GM21423 (cell line): ENCODE measurements around the gene ZNF837.
A peak's percentile ranks its signal among the peaks of the same experiment; 100 is the strongest.
"Not testable (repeated sequence)": the region's sequence is repeated elsewhere in the genome, so short reads cannot be mapped to it uniquely, and the experiment has no call there.

ENCODE experiments used
- ATAC-seq: cut with Tn5 transposase; IDR thresholded peaks from one replicate; pipeline ENCODE4 v1.9.1; 2021; ENCODE audit warnings: mild to moderate bottlenecking, moderate library complexity; ENCODE audit not compliant: unreplicated experiment

Gene ZNF837

DNA sequence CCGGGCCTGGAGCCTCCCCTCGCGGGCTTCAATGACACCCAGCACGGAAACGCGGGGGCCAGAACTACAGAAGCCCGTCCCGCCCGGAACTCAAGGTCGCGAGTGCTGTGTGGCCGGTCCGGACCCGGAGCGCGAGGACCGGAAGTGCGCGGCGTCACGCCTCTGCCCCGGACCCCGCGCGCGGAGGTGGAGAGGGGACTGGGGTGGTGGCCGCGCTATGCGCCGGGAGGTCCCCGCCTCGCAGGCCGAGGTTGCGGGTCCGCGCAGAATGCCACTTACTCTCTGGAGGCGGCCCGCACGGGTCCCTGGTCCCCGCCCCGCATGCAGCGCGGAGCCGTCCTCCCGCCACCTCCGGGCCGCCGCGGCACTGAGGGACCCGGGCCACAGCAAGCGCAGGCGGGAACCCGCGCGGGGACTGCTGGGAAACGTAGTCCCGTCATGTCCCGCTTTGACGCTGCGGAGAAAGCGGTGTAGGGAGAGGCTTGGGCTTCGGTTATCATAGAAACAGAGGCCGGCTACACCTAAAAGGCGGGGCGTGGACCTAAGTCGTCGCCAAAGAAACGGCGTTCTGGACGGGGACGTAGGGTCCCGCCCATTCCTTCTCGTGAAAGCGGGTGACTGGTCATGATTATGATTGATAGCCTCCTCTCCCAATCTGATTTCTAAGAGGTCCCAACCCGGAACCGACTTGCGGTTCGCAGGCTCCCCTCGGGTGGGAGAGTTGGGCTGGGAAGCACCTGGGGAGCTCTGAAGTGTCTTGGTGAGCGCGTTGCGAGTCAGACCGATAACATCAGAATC, at the start of gene ZNF837:
TSS of gene ZNF837 (minus strand) at position 369 of the 798 bp plus-strand sequence. CDS start 11,698 bp downstream, outside the sequence.
- peak; percentile 76 for ATAC-seq

GRCh38 chr19:58429745-58430144, 48.9 kb upstream of the ZNF837 start:
- no peak for ATAC-seq

- ATAC-seq, result no peak
These were observed 47.8 kb upstream of the ZNF837 start for GRCh38 chr19:58428617-58429016.

DNA sequence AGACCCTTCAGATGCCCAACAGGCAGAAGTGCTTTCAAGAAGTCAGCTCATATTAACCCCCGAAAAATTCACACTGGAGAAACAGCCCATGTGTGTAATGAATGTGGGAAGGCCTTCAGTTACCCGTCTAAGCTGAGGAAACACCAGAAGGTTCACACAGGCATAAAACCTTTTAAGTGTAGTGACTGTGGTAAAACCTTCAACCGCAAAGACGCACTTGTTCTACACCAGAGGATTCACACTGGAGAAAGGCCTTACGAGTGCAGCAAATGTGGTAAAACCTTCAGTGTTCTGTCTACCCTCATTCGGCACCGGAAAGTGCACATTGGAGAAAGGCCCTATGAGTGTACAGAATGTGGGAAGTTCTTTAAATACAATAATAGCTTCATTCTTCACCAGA, 36.2 kb upstream of the ZNF837 start:
- no peak for ATAC-seq

DNA sequence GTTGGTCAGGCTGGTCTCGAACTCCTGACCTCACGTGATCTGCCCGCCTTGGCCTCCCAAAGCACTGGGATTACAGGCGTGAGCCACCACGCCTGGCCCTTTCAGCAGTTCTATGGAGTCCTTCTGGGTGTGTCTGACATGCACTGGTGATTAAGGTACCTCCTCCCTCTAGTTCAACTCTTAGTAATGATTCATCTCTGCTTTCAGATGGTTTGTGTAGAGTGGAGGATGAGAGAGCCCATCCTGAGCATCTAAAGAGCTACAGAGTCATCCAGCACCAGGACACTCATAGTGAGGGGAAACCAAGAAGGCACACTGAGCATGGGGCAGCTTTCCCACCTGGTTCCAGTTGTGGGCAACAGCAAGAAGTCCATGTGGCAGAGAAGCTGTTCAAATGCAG, 35.8 kb upstream of the ZNF837 start:
- no peak for ATAC-seq

DNA sequence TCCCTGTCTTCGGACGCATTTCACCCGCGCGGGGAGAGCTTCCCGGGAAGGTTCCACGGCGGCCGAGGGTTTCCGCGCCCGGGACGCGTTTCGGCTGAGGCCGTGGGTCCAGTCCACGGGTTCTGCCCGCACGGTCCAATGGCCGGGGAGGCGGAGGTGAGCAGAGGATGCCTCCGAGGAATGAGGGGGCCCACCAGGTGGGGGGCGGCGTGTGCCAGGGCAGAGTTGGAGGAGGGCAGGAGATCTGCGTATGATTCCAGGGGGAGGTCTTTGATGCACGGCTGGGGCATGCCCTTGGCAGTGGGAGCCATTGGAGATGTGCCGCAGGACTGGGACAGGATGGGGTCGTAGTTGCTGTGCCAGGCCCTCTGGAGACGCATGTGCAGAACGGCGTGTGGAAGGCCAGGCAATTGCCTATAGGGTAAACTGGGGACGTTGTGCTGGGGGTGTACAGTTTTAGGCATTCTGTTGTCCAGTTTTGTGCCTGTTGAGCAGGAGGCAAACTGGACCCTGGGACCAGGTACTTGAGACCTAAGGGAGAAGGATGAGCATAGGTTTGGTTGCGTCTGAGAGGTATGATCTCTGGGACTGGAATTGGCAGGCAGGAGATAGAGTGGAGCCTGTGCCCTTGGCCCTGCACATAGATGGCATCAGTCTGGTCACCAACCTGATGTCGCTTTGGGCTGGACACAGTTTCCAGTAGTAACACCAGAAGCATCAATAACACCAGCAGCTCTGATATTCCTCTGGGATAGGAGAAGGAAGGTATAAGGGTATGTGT, 28.4 kb upstream of the ZNF837 start:
- peak; percentile 17 for ATAC-seq

DNA sequence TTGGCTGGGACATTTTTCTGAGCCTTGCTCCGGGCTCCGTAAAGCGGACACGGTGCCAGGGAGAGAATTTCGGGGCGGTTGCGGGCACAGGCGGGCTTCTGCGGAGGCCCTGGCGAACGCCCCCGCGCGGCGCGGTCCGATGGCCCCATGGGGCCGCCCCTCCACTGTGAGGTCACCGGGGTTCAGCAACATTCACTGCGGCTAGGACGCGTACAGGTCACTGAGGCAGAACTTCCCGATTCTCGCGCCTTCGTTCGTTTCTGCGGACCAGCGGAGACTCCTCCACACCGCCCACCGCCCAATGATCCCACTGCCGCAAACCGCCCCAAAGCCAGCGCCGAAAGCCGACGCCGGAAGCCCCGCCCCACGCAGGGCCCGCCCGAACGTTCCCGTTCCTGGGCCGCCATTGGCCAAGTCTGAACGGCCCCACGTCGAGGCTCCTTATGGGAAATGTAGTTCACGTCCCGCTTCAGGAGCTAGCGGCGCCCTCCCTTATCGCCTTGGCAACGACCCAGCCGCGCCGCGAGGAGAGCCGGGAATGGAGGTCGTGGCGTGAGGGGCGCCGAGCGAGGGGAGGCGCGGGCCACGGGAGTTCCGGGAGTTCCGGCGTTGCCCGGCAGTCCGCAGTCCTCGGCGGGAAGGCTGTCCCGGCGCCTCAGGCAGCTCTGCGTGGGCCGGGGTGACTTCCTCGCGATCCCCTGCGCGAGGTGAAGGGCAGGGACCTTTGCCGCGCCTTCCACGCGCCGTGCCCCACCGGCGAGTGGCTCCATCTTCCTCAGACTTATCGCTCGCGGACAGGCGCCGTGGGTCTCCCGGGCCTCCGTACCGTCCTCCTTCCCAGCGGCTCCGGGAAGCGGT, 27.6 kb upstream of the ZNF837 start, which contains the start of gene ZNF584:
TSS of gene ZNF584 (plus strand) at position 498 of the 858 bp plus-strand sequence. CDS start 499 bp downstream, outside the sequence.
- ATAC-seq, result peak; percentile 92

DNA sequence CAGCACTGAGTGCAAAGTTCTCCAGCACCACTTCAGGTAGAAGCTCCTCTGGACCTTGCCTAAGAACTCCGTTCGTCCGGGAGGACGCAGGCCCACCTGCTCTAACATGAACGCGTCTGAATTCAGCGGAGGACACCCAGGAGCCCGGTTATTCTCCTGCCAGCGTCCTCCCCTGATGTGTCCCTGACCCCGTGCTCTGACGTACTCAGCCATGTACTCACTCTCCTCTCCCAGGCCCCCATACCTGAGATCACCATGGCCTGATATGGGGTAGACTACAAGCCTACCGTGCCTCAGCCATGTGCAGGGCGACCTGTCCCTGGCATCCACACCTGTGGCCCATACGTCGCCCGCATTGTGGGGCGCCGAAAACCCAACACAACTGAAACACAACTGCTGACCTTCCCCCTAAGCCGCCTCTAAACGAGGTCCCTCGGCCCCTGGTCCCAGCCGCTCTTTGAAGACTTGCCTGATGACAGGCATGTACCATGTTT, 26.9 kb upstream of the ZNF837 start:
- ATAC-seq, result no peak

DNA sequence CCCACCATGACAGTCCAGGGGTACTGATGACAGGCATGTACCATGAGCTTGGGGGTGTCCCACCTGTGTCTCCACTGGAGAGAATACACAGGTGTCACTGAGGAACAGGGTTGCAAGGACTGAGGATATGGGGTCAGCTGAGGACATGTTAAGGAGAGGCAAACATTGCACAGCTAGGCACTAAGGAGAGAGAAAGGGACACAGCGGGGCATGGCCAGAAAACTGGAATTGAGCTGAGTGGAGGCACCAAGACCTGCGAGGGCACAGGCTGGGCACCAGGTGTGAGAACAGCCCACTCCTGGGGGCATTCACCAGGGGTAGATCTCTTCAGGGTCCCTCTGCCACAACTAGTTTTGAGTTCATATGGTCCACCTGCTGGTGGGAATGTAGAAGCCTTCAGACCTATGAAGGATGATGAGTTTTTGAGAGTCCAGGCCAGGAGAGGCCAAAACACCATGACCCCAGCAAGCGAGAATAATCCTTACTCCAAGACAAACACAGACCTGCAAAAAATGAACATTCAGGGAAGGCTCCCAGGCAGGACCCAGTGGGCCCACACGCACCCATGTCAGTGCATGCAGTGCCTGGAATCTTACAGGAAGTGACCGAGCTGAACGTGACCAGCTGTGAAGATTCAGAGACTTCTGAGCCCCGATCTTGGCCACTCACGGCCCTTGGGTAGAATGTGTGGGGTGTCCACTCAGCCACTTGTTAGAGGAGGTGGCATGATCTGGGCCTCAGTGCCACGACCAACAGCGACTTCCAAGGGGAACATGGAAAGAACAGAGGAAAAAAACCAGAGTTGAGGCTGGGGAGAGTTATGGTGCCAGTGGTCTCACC, 26.2 kb upstream of the ZNF837 start:
- ATAC-seq, result no peak

- not testable (repeated sequence) for ATAC-seq
These were observed 23.2 kb upstream of the ZNF837 start for GRCh38 chr19:58403920-58404478.

- no peak for ATAC-seq
These were observed 21.1 kb upstream of the ZNF837 start for GRCh38 chr19:58401840-58402421.

DNA sequence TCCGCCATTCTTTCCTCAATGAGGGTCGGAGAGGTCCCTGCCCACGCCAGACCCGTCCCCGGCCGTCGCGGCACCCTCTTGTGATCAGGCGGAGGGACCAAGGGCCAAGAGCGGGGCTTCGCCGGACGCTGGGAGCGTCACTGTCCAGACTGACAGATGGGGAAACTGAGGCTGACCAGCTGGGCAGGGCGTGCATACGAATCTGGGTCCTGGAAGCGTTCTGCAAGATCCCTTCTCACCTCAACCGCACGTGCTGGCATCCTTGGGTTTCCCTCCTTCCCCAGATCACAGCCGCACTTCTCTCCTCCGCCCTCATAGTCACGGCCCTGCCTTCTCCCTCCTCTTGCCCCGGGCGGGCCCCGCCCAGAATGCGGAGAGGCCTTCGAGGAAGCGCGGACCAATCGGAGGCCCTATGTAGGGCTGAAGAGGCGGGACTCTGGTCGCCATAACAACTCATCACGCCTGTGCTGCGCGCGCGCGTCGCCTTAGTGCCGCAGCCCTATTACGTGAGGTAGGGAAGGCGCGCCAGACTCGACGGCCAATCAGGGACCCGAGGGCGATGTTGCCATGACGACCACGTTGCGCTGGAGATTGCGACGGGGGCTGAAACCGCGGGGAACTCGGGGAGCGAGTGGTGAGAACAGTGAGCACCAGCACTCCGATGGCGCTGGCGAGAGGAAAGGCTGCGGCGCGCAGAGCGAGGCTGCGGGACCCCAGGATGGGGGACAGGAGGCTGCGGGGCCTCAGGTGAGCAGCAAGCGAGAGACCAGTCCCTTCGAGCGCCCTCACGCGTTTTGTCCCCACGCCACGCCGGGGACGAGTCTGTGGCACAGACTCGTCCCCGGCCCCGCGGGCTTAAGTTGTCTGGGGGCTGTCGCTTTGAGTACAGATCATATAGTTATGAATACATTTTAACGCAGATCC, 20.3 kb upstream of the ZNF837 start:
- peak; percentile 98 for ATAC-seq

DNA sequence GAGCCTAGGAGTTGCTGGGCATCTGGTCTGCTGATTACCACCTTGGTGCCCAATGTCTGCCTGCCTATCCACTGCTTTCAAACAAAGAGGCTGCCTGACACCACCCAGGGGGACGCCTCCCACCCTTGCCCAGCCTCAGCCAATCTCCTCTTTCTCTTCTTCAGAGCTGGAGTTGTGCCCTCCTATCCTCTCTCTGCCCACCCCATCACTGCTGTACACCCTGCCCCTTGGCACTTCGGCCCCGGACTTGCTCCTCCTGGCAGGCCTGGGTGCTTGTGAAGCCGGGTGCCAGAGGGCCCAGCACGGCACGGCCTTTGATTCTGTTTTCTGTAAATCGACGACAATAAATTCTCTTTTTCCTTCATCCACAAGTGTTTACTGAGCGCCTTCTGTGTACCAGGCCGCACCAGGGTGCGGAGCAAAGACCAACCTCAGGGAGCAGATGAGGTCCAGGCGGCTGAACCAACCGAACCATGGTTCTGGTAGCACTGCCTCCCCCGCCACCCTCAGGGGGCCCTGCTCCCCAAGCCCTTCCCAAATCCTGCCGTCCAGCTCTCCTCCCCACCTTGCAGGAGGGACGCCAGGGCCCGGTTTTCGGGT, 19.6 kb upstream of the ZNF837 start:
- ATAC-seq, result no peak

DNA sequence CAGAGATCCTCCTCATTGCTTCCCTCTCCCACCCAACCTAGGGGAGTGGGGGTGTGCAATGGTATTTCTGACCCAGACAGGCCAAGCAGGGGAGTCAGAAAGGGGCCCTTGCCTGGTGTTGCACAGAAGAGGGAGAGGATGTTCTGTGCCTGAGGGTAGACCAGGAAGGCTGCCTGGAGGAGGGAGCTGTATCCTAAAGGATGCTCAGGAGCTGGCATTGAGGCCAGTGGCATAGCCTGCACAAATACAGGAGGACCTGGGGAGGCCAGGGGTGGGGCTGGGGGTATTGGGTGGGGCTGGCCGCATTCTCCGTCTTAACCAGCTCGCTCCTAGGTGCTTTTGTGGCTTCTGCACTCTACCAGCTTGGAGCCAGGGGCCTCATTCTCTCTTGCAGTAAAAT, 19.1 kb upstream of the ZNF837 start:
- no peak for ATAC-seq

- ATAC-seq, result no peak
These were observed 17.7 kb upstream of the ZNF837 start for GRCh38 chr19:58398545-58398944.

- no peak for ATAC-seq
These were observed 17.3 kb upstream of the ZNF837 start for GRCh38 chr19:58398087-58398486.

GRCh38 chr19:58397533-58398037, 16.8 kb upstream of the ZNF837 start:
- ATAC-seq, result no peak
